GM18861 (cell line): ENCODE results near the gene PCED1B.
"Not testable (repeated sequence)": the region's sequence is repeated elsewhere in the genome, so short reads cannot be mapped to it uniquely, and the experiment has no call there.

ENCODE experiments used
- ATAC-seq: cut with Tn5 transposase; IDR thresholded peaks from one replicate; pipeline ENCODE4 v1.9.1; 2021; ENCODE audit not compliant: unreplicated experiment

Gene PCED1B

DNA sequence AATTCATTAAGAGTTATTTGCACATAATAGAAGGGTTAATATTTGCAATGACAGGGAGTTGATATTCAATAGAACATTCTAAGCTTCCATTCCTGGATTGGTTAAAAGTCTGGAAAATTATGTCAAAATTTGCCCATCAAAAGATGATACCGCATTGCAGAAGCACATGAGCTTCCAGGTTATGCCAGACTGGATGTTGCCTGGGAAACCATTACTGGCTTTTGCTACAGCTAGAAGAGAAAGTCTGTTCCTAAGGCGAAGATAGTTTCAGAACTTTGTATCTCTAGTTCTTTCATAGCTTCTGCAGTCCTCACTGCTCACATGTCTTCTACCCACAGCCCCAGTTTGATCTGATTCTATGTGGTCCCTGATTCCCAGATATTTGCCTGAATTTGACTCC is 122.8 kb downstream of the PCED1B start:
- ATAC-seq: no peak

DNA sequence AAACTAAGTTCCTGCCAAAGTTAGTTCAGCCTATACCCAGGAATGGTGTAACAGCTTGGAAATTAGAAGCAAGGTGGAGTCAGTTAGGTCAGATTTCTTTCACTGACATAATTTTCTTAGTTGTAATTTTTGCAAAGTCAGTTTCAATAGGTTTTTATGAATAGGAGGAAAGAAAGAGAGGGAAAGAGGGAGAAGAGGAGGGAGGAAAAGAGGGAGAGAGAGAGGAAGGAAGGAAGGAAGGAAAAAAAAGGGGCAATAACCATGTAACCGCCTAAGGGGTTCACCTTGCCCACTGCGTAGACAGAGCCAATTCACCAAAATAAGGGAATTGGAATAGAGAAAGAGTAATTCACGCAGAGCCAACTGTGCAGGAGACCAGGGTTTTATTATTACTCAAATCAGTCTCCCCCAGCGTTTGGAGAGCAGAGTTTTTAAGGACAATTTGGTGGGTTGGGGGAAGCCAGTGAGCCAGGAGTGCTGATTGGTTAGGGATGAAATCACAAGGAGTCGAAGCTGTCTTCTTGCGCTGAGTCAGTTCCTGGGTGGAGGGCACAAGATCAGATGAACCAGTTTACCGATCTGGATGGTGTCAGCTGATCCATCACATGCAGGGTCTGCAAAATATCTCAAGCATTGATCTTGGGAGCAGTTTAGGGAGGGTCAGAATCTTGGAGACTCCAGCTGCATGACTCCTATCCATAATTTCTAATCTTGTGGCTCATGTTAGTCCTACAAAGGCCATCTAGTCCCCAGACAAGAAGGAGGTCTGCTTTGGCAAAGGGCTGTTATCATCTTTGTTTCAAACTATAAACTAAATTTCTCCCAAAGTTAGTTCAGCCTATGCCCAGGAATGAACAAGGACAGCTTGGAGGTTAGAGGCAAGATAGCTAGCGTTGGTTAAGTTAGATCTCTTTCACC is 126.4 kb downstream of the PCED1B start:
- ATAC-seq: no peak

DNA sequence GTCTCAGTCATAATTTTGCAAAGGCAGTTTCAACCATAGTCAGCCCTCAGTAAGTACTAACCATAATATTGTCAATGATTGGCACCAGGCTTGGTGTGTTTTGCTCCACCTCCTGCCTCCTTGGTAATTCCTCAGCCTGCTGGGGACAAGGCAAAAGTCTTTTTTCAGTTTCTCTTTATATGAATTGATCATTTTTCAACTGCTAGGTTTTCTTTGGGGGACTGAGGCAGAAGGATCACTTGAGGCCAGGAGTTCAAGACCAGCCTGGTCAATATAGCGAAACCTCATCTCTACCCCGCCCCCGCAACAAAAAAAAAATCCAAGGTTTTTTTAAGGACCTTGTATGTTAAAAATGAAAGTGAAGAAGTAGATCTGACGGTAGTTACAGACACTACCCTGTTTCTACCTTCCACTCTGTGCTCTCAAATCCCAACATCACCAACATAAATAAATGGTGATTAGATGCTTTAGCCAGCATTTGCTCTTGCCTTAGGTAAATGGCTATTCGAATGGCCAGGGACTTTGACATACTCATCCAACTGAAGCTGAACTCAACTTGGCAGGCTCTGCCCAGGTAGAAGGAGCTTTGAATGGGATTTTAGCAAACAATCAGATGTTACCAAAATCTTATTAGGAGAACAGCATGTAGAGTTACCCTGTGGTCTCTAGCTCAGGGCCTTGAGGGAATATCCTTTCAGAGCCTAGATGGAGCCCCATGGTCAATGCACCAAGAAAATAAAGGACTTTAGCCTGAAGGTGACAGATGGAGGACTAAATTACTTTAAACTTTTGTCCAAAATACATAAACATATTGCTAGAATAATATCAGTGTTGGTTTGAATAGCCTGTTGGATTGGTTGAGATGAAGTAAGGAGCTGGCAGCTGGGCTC is 127.3 kb downstream of the PCED1B start:
- no peak for ATAC-seq

DNA sequence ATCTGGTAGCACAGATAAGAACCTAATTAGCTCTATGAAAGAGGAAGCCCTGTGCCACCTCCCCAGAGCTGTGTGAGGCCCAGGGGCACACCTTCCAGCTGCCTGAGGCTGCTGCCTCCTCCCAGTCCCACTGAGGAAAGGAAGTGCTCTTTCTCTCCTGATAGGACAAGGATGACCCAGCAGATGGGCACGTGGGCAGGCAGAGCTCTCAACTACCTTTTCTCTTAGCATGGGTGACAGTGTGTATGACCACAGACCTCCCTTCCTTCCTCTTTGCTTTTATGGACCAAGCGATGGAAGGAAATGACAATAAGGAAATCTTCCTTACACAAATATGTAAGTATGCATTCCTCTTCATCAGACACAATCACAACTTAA is 127.9 kb downstream of the PCED1B start:
- ATAC-seq: peak; percentile 47

DNA sequence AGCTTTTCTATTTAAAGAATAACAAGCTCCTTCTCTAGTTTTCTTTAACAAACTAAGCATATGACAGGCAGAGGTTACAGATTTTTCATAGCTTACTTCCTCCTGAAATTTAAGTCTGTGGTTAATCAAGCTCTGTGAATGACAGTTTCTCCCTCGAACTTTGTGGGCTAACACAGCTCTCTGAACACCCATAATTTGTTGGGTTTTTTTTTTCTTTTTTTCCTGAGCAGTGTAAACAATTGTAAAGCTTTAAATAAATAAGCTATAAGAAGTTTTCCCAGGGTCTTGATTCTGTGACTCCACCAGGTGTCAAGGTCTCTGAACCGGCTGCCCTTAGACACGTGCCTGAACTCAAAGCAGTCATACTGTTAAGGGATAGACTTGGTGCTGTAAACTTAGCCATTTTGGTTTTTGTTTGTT is 128.4 kb downstream of the PCED1B start:
- peak; percentile 76 for ATAC-seq

DNA sequence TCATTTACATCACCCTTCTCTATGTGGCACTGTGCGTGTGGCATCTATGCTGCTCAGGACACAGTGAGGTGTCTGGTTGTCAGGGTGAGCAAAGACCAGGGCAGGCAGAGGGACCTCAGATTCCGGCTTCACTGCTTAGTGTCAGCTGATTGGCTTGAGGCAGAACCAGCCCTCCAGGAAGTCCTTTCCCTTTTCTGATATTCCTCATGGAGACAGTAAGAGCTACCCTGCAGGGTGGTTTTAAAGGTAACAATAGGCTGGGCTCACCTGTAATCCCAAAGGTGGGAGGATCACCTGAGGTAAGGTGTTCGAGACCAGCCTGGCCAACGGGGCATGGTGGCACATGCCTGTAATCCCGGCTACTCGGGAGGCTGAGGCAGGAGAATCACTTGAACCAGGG is 129.6 kb downstream of the PCED1B start:
- ATAC-seq: no peak

DNA sequence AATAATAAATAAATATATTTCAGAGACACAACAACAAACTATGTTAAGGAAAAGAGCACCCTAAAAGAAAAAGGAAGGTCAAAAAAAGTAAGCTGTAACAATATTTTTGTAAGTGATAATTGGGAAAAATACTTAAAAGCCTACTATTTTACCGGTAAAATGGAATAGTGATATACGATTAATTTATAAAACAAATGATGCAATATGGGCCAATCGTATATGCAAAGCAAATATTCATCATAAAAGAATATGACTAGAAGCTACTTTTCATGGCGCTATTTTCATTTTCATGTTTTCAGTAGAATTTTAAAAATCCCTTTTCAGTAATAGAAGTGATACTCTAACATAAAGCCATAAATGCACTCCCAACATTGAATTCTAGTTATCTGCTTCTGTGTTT is 131.4 kb downstream of the PCED1B start:
- ATAC-seq: no peak

DNA sequence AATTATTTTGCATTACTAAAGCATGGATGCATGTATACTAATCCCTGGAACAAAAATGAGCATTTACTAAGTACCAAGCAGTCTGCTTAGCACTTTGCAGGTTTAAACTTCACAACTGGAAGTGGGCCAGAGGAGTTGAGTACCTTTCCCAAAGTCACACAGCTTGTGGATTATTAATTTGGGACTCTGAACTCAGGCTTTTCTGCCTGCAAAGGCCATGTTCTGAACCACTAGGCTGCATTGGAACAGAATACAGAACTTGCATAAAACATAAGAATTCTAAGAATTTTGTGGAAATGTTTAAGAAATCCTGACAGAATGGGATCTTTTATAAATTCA is 133.2 kb downstream of the PCED1B start:
- no peak for ATAC-seq

DNA sequence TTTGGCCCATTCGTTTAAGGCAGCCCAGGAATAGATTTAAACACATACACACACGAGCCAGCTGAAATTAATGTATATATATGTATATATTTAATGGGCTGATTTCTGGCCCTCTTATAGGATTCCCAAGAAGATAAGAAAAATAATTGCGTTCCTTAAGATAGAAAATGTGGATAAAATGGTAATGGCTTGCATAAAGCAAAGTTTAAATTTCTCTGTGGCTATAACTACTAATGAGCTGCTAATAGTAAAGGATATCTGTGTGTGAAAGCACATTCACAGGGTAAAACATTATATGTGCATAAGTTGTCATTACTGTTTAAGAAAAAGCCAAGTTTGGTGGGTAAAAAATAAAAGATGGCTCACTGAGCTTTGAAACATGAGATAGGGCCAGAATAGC is 134.0 kb downstream of the PCED1B start:
- no peak for ATAC-seq

DNA sequence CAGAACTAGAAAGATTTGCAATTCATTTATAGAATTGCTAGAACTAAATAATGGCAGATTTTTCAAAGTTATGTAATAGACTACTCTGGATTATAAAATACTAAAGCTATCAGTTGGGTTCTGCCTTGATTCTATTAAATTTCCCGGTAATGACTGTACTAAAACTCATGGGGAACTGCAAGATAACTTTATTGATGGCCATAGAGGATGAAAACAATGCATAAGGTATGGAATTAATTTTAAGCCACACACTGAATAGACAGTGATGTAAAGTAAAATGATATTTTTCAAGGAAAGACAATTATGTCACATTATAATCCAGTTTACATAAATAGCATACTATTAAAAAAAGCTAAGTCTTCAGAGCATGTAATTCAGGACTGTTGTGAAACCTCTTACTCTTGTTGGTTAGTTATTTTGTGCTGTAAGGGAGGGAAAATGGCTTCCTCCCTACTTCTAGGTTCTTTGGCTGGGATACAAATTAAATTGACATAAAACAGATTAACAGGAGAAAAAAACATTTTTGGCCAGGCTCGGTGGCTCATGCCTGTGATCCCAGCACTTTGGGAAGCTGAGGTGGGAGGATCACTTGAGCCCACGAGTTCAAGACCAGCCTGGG is 134.7 kb downstream of the PCED1B start:
- ATAC-seq: no peak

DNA sequence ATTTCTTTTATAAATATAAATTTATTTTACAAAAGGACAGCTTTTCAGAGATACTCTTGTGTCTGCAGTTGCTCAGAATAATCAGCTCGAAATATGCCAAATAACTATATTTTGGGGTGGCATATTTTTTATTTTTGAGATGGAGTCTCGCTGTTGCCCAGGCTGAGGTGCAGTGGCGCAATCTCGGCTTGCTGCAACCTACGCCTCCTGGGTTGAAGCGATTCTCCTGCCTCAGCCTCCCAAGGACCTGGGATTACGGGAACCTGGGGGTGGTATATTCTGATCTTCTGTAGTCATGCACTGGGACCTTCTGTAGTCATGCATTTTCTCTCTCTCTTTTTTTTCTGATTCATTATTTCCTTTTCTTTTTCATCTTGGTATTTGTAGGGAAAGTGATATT is 135.3 kb downstream of the PCED1B start:
- ATAC-seq: no peak

DNA sequence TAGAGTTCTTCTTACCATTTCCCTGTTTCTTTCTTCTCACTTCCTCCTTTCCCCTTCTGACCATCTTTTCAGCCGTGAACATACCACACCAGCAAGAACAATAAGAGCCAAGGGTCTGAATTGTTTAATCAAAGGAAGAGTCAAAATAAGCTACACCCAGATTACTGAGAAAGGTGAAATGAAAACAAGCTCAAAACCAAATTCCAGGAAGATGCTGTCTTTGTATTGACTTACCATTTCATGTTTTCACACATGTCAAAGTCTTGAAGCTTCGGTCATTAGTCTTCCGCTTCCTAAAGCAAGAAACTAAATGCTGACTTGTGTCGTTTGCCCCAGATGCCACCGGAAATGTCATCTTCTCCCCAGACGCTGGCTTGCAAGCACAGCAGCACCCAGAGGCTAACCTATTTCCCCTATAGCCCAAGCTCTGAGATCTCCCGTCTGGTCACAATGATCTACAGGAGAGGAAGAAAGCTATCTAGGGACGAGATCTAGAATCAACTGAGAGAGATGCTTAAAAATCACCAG is 136.8 kb downstream of the PCED1B start:
- peak; percentile 67 for ATAC-seq

DNA sequence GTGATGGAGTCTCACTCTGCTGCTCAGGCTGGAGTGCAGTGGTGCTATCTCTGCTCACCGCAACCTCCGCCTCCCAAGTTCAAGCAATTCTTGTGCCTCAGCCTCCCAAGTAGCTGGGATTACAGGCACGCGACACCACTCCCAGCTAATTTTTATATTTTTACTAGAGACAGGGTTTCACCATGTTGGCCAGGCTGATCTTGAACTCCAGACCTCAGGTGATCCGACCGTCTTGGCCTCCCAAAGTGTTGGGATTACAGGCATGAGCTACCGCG is 138.1 kb downstream of the PCED1B start:
- not testable (repeated sequence) for ATAC-seq

DNA sequence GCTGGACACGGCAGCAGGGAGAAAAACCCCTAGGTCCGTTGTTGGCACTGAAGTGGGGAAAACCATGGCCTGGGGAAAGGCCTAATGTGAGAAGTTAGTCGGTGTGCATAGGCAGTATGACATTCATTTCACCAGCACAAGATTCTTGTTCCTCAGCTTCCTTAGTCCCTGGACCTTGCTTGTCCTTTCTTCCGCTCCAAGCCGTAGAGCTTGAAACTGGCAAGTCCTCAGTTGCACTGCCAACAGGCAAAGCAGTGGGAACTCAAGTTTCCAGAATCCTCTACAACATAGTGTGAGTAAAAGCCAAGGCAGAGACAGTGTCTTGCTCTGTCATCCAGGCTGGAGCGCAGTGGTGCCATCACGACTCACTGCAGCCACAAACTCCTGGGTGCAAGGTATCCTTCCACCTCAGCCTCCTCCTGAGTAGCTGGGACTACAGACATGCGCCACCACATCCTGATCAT is 138.8 kb downstream of the PCED1B start:
- ATAC-seq: no peak

DNA sequence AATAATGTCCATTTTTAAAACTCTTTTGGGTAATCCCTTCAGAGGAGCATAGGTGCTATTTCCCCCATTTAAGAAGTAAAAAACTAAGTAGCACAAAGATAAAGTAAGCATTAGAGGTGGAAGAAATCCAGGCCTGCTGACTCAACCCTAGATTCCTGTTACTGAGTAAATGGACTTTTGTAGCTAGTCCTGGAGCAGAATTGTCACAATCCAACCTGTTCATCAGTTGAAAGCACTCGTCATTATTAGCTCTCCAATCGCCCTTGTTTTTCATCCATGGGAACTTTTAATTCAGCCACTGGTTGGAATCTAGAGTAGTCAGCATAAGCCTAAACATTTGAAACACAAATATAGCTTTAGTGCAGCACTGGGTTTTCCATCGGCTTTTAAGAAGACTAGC is 139.8 kb downstream of the PCED1B start:
- no peak for ATAC-seq

DNA sequence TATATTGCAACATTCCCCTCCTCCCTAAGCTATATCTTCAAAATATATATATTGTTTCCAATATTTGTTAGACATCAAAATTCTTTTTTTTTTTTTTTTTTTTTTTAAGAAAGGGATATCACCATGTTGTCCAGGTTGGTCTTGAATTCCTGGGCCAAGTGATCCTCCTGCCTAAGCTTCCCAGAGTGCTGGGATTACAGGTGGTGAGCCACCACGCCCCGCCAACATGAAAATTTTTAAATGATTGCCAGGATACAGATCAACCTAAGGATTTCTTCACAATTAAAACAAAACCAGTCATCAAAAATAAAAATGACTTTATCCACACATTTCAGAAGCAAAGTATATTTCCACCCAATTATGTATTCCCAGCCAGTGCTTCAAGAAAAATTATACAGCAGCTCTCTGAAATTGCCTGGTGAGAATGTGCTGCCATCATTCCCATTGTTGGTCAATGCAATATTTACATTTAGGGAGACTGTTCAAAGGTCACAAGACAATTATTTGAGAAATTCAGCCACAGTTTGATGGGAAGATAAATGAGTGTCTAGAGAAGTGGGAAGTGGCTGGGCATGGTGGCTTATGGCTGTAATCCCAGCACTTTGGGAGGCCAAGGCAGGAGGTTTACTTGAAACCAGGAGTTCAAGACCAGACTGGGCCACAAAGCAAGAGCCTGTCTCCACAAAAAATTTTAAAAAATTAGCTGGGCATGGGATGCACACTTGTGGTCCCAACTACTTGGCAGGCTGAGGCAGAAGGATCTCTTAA is 142.0 kb downstream of the PCED1B start:
- no peak for ATAC-seq

DNA sequence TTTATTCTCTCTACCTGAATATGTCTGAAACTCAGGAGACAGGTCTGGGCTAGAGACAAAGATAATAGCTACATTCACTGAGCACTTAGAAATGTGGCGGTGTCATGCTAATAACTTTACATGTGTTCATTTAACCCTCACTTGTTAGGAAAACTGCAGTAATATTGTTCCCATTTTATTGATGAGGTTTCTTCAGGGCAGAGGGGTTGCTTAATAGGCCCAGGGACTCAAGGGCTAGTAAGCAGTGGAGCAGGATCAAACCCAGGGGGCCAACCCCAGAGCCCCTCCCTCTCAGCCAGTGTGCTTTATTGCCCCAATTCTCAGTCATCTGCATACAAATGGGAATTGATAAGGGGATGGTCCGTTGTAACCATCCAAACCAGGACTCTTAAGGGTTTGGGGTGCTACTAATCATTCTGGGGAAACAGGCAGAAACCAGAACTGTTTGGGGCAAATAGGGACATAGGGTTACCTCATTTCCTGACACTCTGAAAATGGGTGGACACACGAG is 143.2 kb downstream of the PCED1B start:
- no peak for ATAC-seq

DNA sequence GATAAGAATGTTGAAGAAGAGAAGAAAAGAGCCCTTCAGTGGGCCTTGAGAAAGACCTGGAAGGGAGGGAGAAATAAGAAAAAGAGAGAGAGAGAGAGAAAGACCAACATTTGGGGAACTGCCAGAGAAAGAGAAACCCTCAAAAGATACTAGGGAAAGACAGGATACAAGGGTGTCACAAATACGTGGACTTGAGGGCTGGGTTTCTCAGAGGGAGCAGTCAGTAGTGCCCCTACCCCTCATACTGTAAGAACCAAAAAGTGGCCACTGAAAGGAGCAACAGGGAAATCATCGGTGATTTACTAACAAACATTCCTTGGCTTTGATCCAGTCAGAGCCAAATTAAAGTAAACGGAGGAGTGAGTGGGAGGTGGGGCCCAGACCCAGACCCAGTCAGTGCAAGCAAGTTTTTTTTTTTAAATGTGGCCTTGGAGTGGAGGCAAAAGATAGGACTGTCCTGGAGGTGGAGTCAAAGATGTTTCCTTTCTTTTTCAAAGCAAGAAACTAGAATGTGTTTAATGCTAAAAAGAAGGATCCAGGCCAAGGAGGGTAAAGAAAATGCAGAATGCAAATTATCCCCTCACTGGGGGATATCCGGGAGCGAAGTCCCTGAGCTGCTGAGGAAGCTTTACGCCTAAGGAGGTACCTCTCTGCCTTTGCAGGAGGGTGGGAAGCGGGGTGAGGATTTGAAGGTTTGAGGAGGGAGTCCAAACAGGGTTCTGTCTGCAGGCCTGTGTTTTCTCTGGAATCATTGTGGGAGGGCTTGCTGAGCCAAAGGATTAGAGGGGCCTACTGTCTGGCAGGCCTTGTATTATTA is 143.8 kb downstream of the PCED1B start:
- ATAC-seq: no peak

DNA sequence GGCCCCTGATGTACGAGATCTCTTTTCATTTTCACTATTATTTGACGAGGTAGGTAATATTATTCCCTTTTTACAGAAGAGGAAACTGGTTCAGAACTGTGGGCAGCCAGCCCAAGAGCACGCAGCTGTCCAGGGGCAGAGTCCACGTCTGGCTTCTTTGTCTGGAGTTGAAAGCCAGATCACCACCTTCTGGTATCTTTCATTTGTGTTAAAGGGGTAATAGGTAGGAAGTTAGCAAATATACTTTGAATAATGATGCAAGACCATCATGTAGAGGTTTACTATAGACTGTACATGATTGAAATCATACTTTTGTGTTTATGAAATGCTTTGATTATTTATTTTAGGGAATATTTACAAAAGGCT is 144.4 kb downstream of the PCED1B start:
- ATAC-seq: no peak
